ENCODE results near the gene LIG1. TPM values are rescaled to one million over a fixed set of nuclear protein-coding genes. Genes with fewer than 3 reads are reported as not detected.
A peak's percentile ranks its signal among the peaks of the same experiment; 100 is the strongest.

LIG1 gene
- total and polyA plus RNA-seq, 9 of the 15 experiments (the other 6 are each of a cell fraction or from before 2014, with no cell fraction given): 9.6 to 114 (median 71.1) TPM

GRCh38 chr19:48121066-48121465, 49.1 kb downstream of the LIG1 start:
- ChIA-PET POLR2A (no interaction called here), CTCF (ENCODE audit: low intra/inter-chr PET ratio) (no interaction called here)
- WGBS (ENCODE audit: insufficient coverage, low coverage, missing lambda C conversion rate): 92% methylated on average over 11 of the region's 14 CpGs
- no peaks in the 10 kb centered on the region for H3K9me3 ChIP-seq (replicated peaks; ENCODE audit: control insufficient read depth, insufficient read depth, low read depth, low read length)
- H3K4me3 ChIP-seq: no peak overlapping the region
- H3K36me3 ChIP-seq (ENCODE audit: control insufficient read depth, insufficient read depth, low read length): peaks cover 84% of the 10 kb centered on the region
- FAIRE-seq (no peak), DNase-seq (ENCODE audit: extremely low read depth in 1 of 4, low spot score in 3 of 4) (no peak), ATAC-seq (no peak)
- H3K9ac ChIP-seq (ENCODE audit: insufficient read depth in 1 of 2, low read depth in 2 of 2, low read length in 2 of 2): no peak overlapping the region
- intact Hi-C loops (cut with micrococcal nuclease) (no loop called here), in situ Hi-C loops (cut with MboI) (loop anchor here (25.0 kb wide), 1 partner anchor 1991 kb away; no protein-coding TSS in a partner anchor)
- H3K27me3 ChIP-seq (ENCODE audit: control insufficient read depth in 2 of 2, insufficient read depth in 2 of 2, low read length in 2 of 2): no peaks in the 10 kb centered on the region
- H3K27ac ChIP-seq (ENCODE audit: extremely low read depth, low read depth, low read length): no peak overlapping the region
- no peaks in the 10 kb centered on the region for H3K79me2 ChIP-seq (ENCODE audit: control insufficient read depth, insufficient read depth, low read length)
- H2AFZ ChIP-seq (ENCODE audit: low read depth, low read length): no peak overlapping the region
- H3K4me1 ChIP-seq (replicated peaks in 1 of 2; ENCODE audit: control insufficient read depth in 2 of 2, insufficient read depth in 2 of 2, low read length in 2 of 2): peaks cover under 1 to 7% of the 10 kb centered on the region in 2 experiments; a peak in 3 of 5 replicates
- no peaks in the 10 kb centered on the region for H4K20me1 ChIP-seq (replicated peaks; ENCODE audit: control insufficient read depth, insufficient read depth, low read length)
- TF ChIP-seq RAD51 (IDR thresholded peaks at IDR 0.05; ENCODE audit: borderline replicate concordance, low read depth): no peak
- no peak for TF ChIP-seq FOXK2 (conservative IDR thresholded peaks at IDR 0.05 in 1 of 2, IDR thresholded peaks at IDR 0.05 in 1 of 2; ENCODE audit: low read depth in 2 of 2)
- no peak for TF ChIP-seq PKNOX1 (IDR thresholded peaks at IDR 0.05)
- BruUV-seq (replicated peaks): no TSS peak
- H3K4me2 ChIP-seq (ENCODE audit: insufficient read depth, low read length): no peak overlapping the region
- peaks cover 2% of the 10 kb centered on the region for H3K9me1 ChIP-seq (ENCODE audit: control insufficient read depth, insufficient read depth, low read length)

- ATAC-seq (no peak), DNase-seq (ENCODE audit: extremely low read depth in 1 of 4, low spot score in 3 of 4) (peak in 2 of 4 experiments; percentile 49 to 52), FAIRE-seq (no peak)
- no peak overlapping the region for H3K4me2 ChIP-seq (ENCODE audit: insufficient read depth, low read length)
- no peaks in the 10 kb centered on the region for H3K9me3 ChIP-seq (replicated peaks; ENCODE audit: control insufficient read depth, insufficient read depth, low read depth, low read length)
- in situ Hi-C loops (cut with MboI) (loop anchor here (25.0 kb wide), 1 partner anchor 1992 kb away; no protein-coding TSS in a partner anchor), intact Hi-C loops (cut with micrococcal nuclease) (no loop called here)
- POLR2A ChIA-PET: interaction anchor here (1.1 to 1.9 kb wide), 2 partner anchors 9 to 29 kb away, joined by 3 to 4 read pairs; partner anchors contain the start of gene PLA2G4C
- no peaks in the 10 kb centered on the region for H4K20me1 ChIP-seq (replicated peaks; ENCODE audit: control insufficient read depth, insufficient read depth, low read length)
- peaks cover 2% of the 10 kb centered on the region for H3K9me1 ChIP-seq (ENCODE audit: control insufficient read depth, insufficient read depth, low read length)
- CTCF ChIA-PET (ENCODE audit: low intra/inter-chr PET ratio): no interaction called here
- H3K79me2 ChIP-seq (ENCODE audit: control insufficient read depth, insufficient read depth, low read length): no peaks in the 10 kb centered on the region
- WGBS (ENCODE audit: insufficient coverage, low coverage, missing lambda C conversion rate): 89% methylated on average over 2 of the region's 2 CpGs
- TF ChIP-seq RBM25 (IDR thresholded peaks at IDR 0.05; ENCODE audit: low read depth, low read length, severe bottlenecking): peak; percentile 55
- TF ChIP-seq DEAF1 (CRISPR knock-in tag; IDR thresholded peaks at IDR 0.05): no peak
- BruUV-seq (replicated peaks): no TSS peak
- H3K36me3 ChIP-seq (ENCODE audit: control insufficient read depth, insufficient read depth, low read length): peaks cover 80% of the 10 kb centered on the region; the same call in 2 of the 3 replicates
- H2AFZ ChIP-seq (ENCODE audit: low read depth, low read length): no peak overlapping the region
- H3K27ac ChIP-seq (ENCODE audit: extremely low read depth, low read depth, low read length): no peak overlapping the region
- H3K27me3 ChIP-seq (ENCODE audit: control insufficient read depth in 2 of 2, insufficient read depth in 2 of 2, low read length in 2 of 2): no peaks in the 10 kb centered on the region
- no peak overlapping the region for H3K9ac ChIP-seq (ENCODE audit: insufficient read depth in 1 of 2, low read depth in 2 of 2, low read length in 2 of 2)
- H3K4me1 ChIP-seq (replicated peaks in 1 of 2; ENCODE audit: control insufficient read depth in 2 of 2, insufficient read depth in 2 of 2, low read length in 2 of 2): peaks cover 0 to 7% of the 10 kb centered on the region in 2 experiments; a peak in 2 of 5 replicates
- no peak overlapping the region for H3K4me3 ChIP-seq
Observed at GRCh38 chr19:48120505-48120904, 49.6 kb downstream of the LIG1 start.

All from K562 (cell line).